Activated T-cell treated with anti-CD3 and anti-CD28 coated beads, Interleukin-2, amount 50 U/mL, for 24 hours (primary cell): Measurements from ENCODE around the gene BCCIP.

ENCODE experiments used
- DNase-seq: peaks from one replicate; pipeline ENCODE4 v3.0.0-alpha.2; 2020
- H3K27ac Mint-ChIP-seq: 2 replicates; pipeline ENCODE4 v1.8.0; 2020; ENCODE audit warnings: mild to moderate bottlenecking, mixed read lengths
- H3K27me3 Mint-ChIP-seq: 2 replicates; pipeline ENCODE4 v1.8.0; 2020; ENCODE audit warnings: mixed read lengths
- H3K36me3 Mint-ChIP-seq: 2 replicates; pipeline ENCODE4 v1.8.0; 2020; ENCODE audit warnings: low read depth, mixed read lengths
- H3K4me1 Mint-ChIP-seq: 2 replicates; pipeline ENCODE4 v1.8.0; 2020; ENCODE audit warnings: low read depth, mixed read lengths
- H3K4me3 Mint-ChIP-seq: 2 replicates; pipeline ENCODE4 v1.8.0; 2020; ENCODE audit warnings: mild to moderate bottlenecking, moderate library complexity, mixed read lengths
- H3K9me3 Mint-ChIP-seq: 2 replicates; pipeline ENCODE4 v1.8.0; 2020; ENCODE audit warnings: mixed read lengths

BCCIP gene

GRCh38 chr10:125846894-125847293 is 23.5 kb downstream of the BCCIP start:
- Mint-ChIP-seq H3K9me3 (no peaks in the 10 kb centered on the region), H3K4me1 (no peaks in the 10 kb centered on the region), H3K27me3 (no peaks in the 10 kb centered on the region), H3K36me3 (peaks cover 92% of the 10 kb centered on the region), H3K27ac (no peak overlapping the region), H3K4me3 (no peak overlapping the region)
- no peak for DNase-seq

DNA sequence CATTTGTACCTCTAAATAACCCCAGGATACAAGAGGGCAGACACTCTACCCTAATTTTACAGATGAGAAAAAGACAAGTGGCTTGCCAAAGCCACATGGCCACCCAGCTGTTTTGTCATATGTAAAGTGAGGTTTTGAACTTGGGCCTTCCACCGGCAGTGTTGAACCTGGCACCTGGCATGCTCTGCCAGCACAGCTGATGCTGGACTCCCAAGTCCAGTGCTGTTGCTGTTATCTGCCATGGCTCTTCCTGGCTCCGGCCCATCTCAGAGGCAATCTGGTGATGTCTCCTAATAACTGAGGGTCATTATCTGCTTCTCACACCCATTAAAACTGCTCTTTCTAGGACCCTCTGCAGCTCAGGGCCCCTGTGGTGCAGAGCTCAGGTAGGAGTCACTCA is 25.0 kb downstream of the BCCIP start:
- DNase-seq, result no peak
- H3K4me1 Mint-ChIP-seq, result no peaks in the 10 kb centered on the region
- no peaks in the 10 kb centered on the region for H3K9me3 Mint-ChIP-seq
- no peaks in the 10 kb centered on the region for H3K27me3 Mint-ChIP-seq
- H3K27ac Mint-ChIP-seq, result no peak overlapping the region
- peaks cover 94% of the 10 kb centered on the region for H3K36me3 Mint-ChIP-seq
- no peak overlapping the region for H3K4me3 Mint-ChIP-seq

DNA sequence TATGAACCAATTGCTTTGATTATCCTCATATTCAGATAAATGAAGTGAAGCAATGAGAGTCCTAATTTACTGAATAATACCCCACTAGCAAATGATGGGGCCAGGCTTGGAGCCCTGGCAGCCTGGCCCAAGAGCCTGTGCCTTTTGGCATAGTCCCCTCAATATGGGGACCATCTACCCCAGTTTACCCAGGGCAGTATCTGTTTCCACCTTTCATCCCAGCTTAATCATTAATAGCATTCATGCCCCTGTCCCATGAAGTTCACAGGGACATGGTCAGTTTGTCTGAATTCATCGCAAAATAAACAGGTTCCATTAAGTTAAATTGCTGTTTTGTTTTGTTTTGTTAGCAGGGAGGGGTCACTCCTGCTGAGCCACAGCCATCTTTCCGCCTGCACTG is 25.5 kb downstream of the BCCIP start:
- H3K27ac Mint-ChIP-seq, result no peak overlapping the region
- peaks cover 94% of the 10 kb centered on the region for H3K36me3 Mint-ChIP-seq
- H3K9me3 Mint-ChIP-seq, result no peaks in the 10 kb centered on the region
- no peak overlapping the region for H3K4me3 Mint-ChIP-seq
- H3K4me1 Mint-ChIP-seq, result no peaks in the 10 kb centered on the region
- no peaks in the 10 kb centered on the region for H3K27me3 Mint-ChIP-seq
- no peak for DNase-seq

GRCh38 chr10:125849448-125849847 is 26.1 kb downstream of the BCCIP start:
- H3K36me3 Mint-ChIP-seq, result peaks cover 91% of the 10 kb centered on the region
- no peaks in the 10 kb centered on the region for H3K9me3 Mint-ChIP-seq
- no peaks in the 10 kb centered on the region for H3K27me3 Mint-ChIP-seq
- H3K27ac Mint-ChIP-seq, result no peak overlapping the region
- DNase-seq, result no peak
- no peaks in the 10 kb centered on the region for H3K4me1 Mint-ChIP-seq
- H3K4me3 Mint-ChIP-seq, result no peak overlapping the region

- no peak for DNase-seq
- no peaks in the 10 kb centered on the region for H3K4me1 Mint-ChIP-seq
- H3K9me3 Mint-ChIP-seq, result no peaks in the 10 kb centered on the region
- H3K4me3 Mint-ChIP-seq, result no peak overlapping the region
- H3K27me3 Mint-ChIP-seq, result no peaks in the 10 kb centered on the region
- peaks cover 84% of the 10 kb centered on the region for H3K36me3 Mint-ChIP-seq
- no peak overlapping the region for H3K27ac Mint-ChIP-seq
Measured at GRCh38 chr10:125850766-125851731, 27.7 kb downstream of the BCCIP start.

DNA sequence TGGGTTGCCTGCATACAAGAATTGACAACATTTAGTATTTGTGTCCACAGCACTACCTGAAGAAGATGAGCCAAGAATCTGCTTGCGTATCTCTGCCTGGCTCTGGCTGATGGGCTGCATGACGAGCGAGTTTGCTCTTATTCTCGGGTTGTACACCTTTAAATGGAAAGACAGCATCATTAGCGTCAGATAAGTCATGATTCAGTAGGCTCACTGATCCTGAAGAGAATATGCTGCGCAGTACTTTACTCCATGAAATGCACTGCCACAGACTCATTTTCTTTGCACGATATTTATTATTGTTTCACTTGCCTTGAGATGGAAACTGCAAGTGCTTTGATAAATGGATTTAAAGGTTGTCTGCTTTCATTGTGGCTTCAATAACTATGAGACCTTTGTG is 29.1 kb downstream of the BCCIP start:
- no peak for DNase-seq
- Mint-ChIP-seq H3K9me3 (no peaks in the 10 kb centered on the region), H3K27me3 (no peaks in the 10 kb centered on the region), H3K4me1 (no peaks in the 10 kb centered on the region), H3K36me3 (peaks cover 73% of the 10 kb centered on the region), H3K27ac (no peak overlapping the region), H3K4me3 (no peak overlapping the region)

- H3K4me1 Mint-ChIP-seq, result no peaks in the 10 kb centered on the region
Measured at GRCh38 chr10:125857185-125857760, 33.9 kb downstream of the BCCIP start.

GRCh38 chr10:125859128-125859817 is 35.9 kb downstream of the BCCIP start:
- Mint-ChIP-seq H3K27ac (peak overlapping the region; percentile 23), H3K27me3 (no peaks in the 10 kb centered on the region), H3K4me1 (no peaks in the 10 kb centered on the region), H3K36me3 (peaks cover 24% of the 10 kb centered on the region), H3K4me3 (no peak overlapping the region), H3K9me3 (no peaks in the 10 kb centered on the region)
- no peak for DNase-seq

More at GRCh38 chr10:125857185-125857760, 33.9 kb downstream of the BCCIP start:
- Mint-ChIP-seq H3K4me3 (no peak overlapping the region), H3K27me3 (no peaks in the 10 kb centered on the region), H3K36me3 (peaks cover 36% of the 10 kb centered on the region), H3K9me3 (no peaks in the 10 kb centered on the region), H3K27ac (no peak overlapping the region)
- no peak for DNase-seq

- Mint-ChIP-seq H3K36me3 (peaks cover 20% of the 10 kb centered on the region), H3K27ac (no peak overlapping the region), H3K27me3 (no peaks in the 10 kb centered on the region), H3K4me1 (no peaks in the 10 kb centered on the region), H3K4me3 (no peak overlapping the region), H3K9me3 (no peaks in the 10 kb centered on the region)
- no peak for DNase-seq
Measured at GRCh38 chr10:125865120-125865519, 41.8 kb downstream of the BCCIP start.

- Mint-ChIP-seq H3K27me3 (no peaks in the 10 kb centered on the region), H3K9me3 (no peaks in the 10 kb centered on the region), H3K36me3 (peaks cover 20% of the 10 kb centered on the region), H3K4me1 (no peaks in the 10 kb centered on the region), H3K27ac (no peak overlapping the region), H3K4me3 (no peak overlapping the region)
- no peak for DNase-seq
Measured at GRCh38 chr10:125866421-125867029, 43.2 kb downstream of the BCCIP start.

- Mint-ChIP-seq H3K36me3 (peaks cover 20% of the 10 kb centered on the region), H3K27ac (no peak overlapping the region), H3K4me3 (no peak overlapping the region), H3K27me3 (no peaks in the 10 kb centered on the region), H3K4me1 (no peaks in the 10 kb centered on the region), H3K9me3 (no peaks in the 10 kb centered on the region)
- DNase-seq, result no peak
Measured at GRCh38 chr10:125868372-125868975, 45.1 kb downstream of the BCCIP start.

- H3K9me3 Mint-ChIP-seq, result peaks cover 5% of the 10 kb centered on the region
- H3K4me1 Mint-ChIP-seq, result no peaks in the 10 kb centered on the region
- no peaks in the 10 kb centered on the region for H3K27me3 Mint-ChIP-seq
- H3K36me3 Mint-ChIP-seq, result peaks cover 24% of the 10 kb centered on the region
- DNase-seq, result no peak
- no peak overlapping the region for H3K4me3 Mint-ChIP-seq
- H3K27ac Mint-ChIP-seq, result no peak overlapping the region
Measured at GRCh38 chr10:125871338-125871737, 48.0 kb downstream of the BCCIP start.

DNA sequence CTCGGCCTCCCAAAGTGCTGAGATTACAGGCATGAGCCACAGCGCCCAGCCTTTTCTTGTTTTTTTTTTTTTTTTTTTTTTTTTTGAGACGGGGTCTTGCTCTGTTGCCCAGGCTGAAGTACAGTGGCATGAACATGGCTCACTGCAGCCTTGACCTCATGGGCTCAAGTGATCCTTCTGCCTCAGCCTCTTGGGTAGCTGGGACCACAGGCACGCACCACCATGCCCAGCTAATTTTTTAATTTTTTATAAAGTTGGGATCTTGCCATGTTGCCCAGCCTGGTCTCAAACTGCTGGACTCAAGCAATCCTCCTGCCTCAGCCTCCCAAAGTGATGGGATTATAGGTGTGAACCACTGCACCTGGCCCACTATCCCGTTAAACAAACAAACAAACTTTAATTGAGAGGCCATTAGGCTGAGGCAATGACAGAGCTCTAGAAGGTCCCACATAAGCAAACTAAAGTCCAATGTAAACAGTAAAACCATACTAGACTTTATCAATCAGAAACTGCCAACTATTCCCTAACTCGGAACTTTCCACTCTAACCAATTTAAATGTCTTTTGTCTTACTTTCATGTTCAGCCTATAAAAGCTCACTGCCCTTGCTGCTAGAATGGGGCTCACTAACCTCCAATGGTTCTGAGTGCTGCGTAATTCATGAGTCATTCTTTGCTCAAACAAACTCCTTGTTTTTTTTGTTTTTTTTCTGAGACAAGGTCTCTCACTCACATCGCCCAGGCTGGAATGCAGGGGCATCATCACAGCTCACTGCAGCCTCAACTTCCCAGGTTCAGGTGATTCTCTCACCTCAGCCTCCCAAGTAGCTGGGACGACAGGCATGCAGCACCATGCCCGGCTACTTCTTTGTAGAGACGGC is 55.9 kb downstream of the BCCIP start:
- H3K36me3 Mint-ChIP-seq, result peaks cover 45% of the 10 kb centered on the region
- H3K27me3 Mint-ChIP-seq, result no peaks in the 10 kb centered on the region
- H3K4me3 Mint-ChIP-seq, result no peak overlapping the region
- H3K27ac Mint-ChIP-seq, result no peak overlapping the region
- DNase-seq, result no peak
- H3K4me1 Mint-ChIP-seq, result no peaks in the 10 kb centered on the region
- peaks cover 10% of the 10 kb centered on the region for H3K9me3 Mint-ChIP-seq
